HG03066 (cell line): ENCODE measurements around the gene MCUB.
"Not testable (repeated sequence)": the region's sequence is repeated elsewhere in the genome, so short reads cannot be mapped to it uniquely, and the experiment has no call there.

Source experiments
- ATAC-seq: cut with Tn5 transposase; IDR thresholded peaks from one replicate; pipeline ENCODE4 v1.9.1; 2021; ENCODE audit warnings: low read depth; ENCODE audit not compliant: unreplicated experiment

MCUB gene

GRCh38 chr4:109576462-109576861, 16.4 kb downstream of the MCUB start:
- ATAC-seq, result no peak

- no peak for ATAC-seq
Measured at GRCh38 chr4:109578846-109579245, 18.8 kb downstream of the MCUB start.

GRCh38 chr4:109579997-109580396, 20.0 kb downstream of the MCUB start:
- ATAC-seq, result not testable (repeated sequence)

GRCh38 chr4:109588176-109588575, 28.1 kb downstream of the MCUB start:
- peak; percentile 95 for ATAC-seq

GRCh38 chr4:109589119-109589518, 29.1 kb downstream of the MCUB start:
- no peak for ATAC-seq

GRCh38 chr4:109589605-109590004, 29.6 kb downstream of the MCUB start:
- no peak for ATAC-seq

- ATAC-seq, result no peak
Measured at GRCh38 chr4:109590905-109591304, 30.9 kb downstream of the MCUB start.

- ATAC-seq, result no peak
Measured at GRCh38 chr4:109592367-109592766, 32.3 kb downstream of the MCUB start.

GRCh38 chr4:109595123-109595522, 35.1 kb downstream of the MCUB start:
- ATAC-seq, result not testable (repeated sequence)

- ATAC-seq, result not testable (repeated sequence)
Measured at GRCh38 chr4:109596420-109597085, 36.5 kb downstream of the MCUB start.

GRCh38 chr4:109599046-109599652, 39.1 kb downstream of the MCUB start:
- no peak for ATAC-seq

GRCh38 chr4:109600431-109600830, 40.4 kb downstream of the MCUB start:
- no peak for ATAC-seq

GRCh38 chr4:109601336-109601735, 41.3 kb downstream of the MCUB start:
- ATAC-seq, result no peak

GRCh38 chr4:109607976-109608375, 47.9 kb downstream of the MCUB start:
- ATAC-seq, result no peak

GRCh38 chr4:109608879-109609278, 48.8 kb downstream of the MCUB start:
- ATAC-seq, result no peak

- no peak for ATAC-seq
Measured at GRCh38 chr4:109609431-109609830, 49.4 kb downstream of the MCUB start.

GRCh38 chr4:109610489-109610888, 50.4 kb downstream of the MCUB start:
- ATAC-seq, result no peak

GRCh38 chr4:109611045-109611646, 51.1 kb downstream of the MCUB start:
- no peak for ATAC-seq

- no peak for ATAC-seq
Measured at GRCh38 chr4:109614015-109614414, 54.0 kb downstream of the MCUB start.

GRCh38 chr4:109614466-109614865, 54.4 kb downstream of the MCUB start:
- no peak for ATAC-seq

GRCh38 chr4:109615742-109616141, 55.7 kb downstream of the MCUB start:
- ATAC-seq, result no peak

GRCh38 chr4:109616243-109616642, 56.2 kb downstream of the MCUB start:
- ATAC-seq, result no peak
